HG03060 (cell line): Measurements from ENCODE around the gene ALKBH7.
"Not testable (repeated sequence)": the region's sequence is repeated elsewhere in the genome, so short reads cannot be mapped to it uniquely, and the experiment has no call there.

Source experiments
- ATAC-seq: cut with Tn5 transposase; IDR thresholded peaks from one replicate; pipeline ENCODE4 v1.9.1; 2021; ENCODE audit warnings: low read depth, moderate number of reproducible peaks; ENCODE audit not compliant: unreplicated experiment

ALKBH7 gene

GRCh38 chr19:6372594-6373095 is at the start of gene ALKBH7:
ALKBH7 (plus strand) TSS chr19:6372794; CDS start chr19:6372821, 27 bp downstream.
- ATAC-seq, result peak; percentile 78

- ATAC-seq, result no peak
These were observed 47.8 kb upstream of the ALKBH7 start for GRCh38 chr19:6324757-6325156.

GRCh38 chr19:6325614-6326013 is 47.0 kb upstream of the ALKBH7 start:
- ATAC-seq, result no peak

GRCh38 chr19:6326815-6327214 is 45.8 kb upstream of the ALKBH7 start:
- ATAC-seq, result no peak

GRCh38 chr19:6333439-6333838 is 39.2 kb upstream of the ALKBH7 start, which contains the start of gene ACER1:
ACER1 (minus strand) TSS chr19:6333612; CDS start chr19:6333551, 61 bp downstream.
- no peak for ATAC-seq

- ATAC-seq, result no peak
These were observed 37.9 kb upstream of the ALKBH7 start for GRCh38 chr19:6334490-6335285.

- no peak for ATAC-seq
These were observed 31.9 kb upstream of the ALKBH7 start for GRCh38 chr19:6340493-6341201.

GRCh38 chr19:6343462-6343861 is 29.1 kb upstream of the ALKBH7 start:
- no peak for ATAC-seq

GRCh38 chr19:6349271-6349670 is 23.3 kb upstream of the ALKBH7 start:
- not testable (repeated sequence) for ATAC-seq

- no peak for ATAC-seq
These were observed 21.9 kb upstream of the ALKBH7 start for GRCh38 chr19:6350688-6351087.

GRCh38 chr19:6352381-6353165 is 20.0 kb upstream of the ALKBH7 start:
- no peak for ATAC-seq

GRCh38 chr19:6354098-6354674 is 18.4 kb upstream of the ALKBH7 start:
- ATAC-seq, result no peak

- not testable (repeated sequence) for ATAC-seq
These were observed 17.1 kb upstream of the ALKBH7 start for GRCh38 chr19:6355321-6356040.

GRCh38 chr19:6357174-6357573 is 15.4 kb upstream of the ALKBH7 start:
- ATAC-seq, result no peak

- ATAC-seq, result no peak
These were observed 14.6 kb upstream of the ALKBH7 start for GRCh38 chr19:6358003-6358402.

GRCh38 chr19:6359568-6360341 is 12.8 kb upstream of the ALKBH7 start:
- no peak for ATAC-seq

- not testable (repeated sequence) for ATAC-seq
These were observed 12.1 kb upstream of the ALKBH7 start for GRCh38 chr19:6360445-6360844.

- ATAC-seq, result not testable (repeated sequence)
These were observed 11.8 kb upstream of the ALKBH7 start for GRCh38 chr19:6360857-6361216.

GRCh38 chr19:6362027-6362350 is 10.6 kb upstream of the ALKBH7 start:
- ATAC-seq, result no peak
